GM19372 (cell line): ENCODE results near the gene ZNF556.
"Not testable (repeated sequence)": the region's sequence is repeated elsewhere in the genome, so short reads cannot be mapped to it uniquely, and the experiment has no call there.

Source experiments
- ATAC-seq: cut with Tn5 transposase; IDR thresholded peaks from one replicate; pipeline ENCODE4 v1.9.1; 2021; ENCODE audit warnings: mild to moderate bottlenecking, low read depth, moderate library complexity; ENCODE audit not compliant: unreplicated experiment

ZNF556 gene

DNA sequence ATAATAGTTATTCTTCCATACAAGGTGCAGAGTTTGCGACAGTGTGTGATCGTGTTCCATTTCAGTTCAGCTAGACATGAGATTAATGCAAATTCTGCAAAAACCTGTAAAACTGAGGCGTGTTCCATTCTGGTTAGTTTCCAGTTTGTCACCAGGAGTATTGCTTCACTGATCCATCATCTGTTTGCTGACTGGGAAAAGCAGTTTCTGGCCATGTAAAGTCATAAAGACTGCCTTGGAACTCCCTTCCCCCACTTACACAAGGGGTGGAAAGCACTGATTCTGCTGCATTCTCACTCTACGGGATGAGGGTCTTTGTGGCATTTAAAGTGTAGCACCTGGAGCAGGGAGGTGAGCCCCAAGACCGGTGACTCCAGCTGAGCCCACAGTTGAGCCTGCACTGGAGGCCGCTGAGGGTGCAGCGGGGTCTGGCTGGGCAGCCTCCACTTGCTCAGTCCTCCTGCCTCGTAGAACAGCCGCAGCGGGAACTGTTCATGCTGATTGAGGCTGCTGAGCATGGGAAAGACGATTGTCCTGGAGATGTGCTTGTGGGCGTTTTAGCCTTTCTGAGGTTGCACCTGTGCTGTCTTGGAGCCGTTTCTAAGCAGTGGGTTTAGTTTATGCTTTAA, 35.6 kb downstream of the ZNF556 start:
- ATAC-seq: no peak

DNA sequence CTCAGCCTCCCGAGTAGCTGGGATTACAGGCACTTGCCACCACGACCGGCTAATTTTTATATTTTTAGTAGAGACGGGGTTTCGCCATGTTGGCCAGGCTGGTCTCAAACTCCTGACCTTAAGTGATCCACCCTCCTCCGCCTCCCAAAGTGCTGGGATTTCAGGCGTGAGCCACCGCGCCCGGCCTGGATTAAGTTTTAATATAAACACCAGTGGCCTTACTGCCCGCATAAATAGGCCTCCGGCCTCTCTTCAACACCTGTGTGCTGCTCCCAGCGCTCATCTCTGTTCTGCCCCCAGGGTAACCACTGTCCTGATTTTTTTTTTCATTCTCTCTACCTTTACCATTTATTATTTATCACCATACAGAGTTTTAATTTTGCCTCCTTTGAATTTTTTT, 36.2 kb downstream of the ZNF556 start:
- ATAC-seq: not testable (repeated sequence)

DNA sequence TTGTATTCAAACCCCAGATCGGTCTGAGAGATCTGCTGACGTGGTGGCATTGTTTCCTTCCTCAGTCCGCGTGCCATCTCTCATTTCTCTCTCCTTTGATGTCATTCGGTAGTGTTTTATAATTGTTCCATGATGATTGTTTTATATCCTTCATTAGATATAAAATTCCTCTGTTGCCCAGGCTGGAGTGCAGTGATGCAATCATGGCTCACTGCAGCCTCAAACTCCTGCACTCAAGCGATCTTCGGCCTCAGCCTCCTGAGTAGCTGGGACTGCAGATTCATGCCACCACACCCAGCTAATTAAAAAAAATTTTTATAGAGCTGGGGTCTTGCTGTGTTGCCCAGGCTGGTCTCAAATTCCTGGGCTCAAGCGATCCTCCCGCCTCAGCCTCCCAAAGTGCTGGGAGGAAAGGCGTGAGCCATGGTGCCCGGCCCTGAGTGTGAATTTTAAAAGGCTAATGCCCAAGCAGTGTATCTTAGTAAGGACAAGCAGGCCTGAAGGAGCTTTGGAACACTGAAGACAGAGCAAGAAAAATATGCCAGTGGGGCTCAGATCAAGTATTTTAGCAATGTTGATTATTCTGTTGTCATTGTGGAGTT, 38.9 kb downstream of the ZNF556 start:
- ATAC-seq: no peak

DNA sequence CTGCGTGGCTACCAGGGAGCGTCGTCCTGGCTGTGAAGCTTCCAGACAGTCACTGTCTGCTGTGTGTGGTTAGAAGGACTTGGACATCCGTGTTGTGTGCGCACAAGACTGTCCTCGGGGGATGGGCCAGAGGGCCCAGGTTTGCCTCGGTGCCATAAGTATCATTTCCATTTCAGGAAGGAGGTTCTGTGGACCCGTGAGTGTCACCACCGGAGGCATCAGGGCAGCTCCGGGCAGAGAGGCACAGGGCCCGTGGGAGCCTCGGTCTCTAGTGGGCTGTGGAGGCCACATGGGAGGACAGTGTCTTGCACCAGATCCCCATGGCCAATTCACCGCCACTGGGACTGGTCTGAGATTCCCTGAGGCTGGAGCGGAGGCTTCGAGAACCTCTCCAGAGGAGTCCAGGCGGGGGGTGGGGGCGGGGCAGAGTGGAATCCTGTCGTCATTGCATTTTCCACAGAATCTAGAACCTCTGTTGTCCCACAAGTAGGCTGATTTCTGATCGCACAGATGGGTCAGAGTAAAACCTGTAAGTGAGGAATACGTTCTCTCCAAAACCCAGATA, 39.6 kb downstream of the ZNF556 start:
- no peak for ATAC-seq

GRCh38 chr19:2912306-2912705, 45.2 kb downstream of the ZNF556 start:
- ATAC-seq: no peak

GRCh38 chr19:2917275-2918184, 50.4 kb downstream of the ZNF556 start:
- no peak for ATAC-seq

DNA sequence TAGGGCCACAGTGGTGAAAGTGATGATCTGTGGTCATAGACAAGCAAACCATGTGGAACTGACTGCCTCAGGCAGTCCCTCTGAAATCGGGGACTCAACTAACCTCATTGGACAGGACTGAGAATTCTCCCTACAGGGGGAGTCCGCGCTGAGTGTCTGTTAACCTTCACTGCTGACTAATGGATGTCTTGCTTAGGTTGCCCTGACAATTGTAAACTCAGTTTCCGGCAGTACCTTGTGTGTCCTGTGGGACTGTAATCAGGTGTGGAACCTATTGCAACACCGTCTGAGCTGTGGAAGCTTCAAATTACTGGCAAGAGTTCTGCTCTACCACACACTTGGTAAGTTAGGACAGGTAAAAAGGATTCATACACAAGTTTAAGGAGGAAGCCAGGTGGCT, 55.9 kb downstream of the ZNF556 start:
- ATAC-seq: no peak

- no peak for ATAC-seq
These were observed 56.4 kb downstream of the ZNF556 start for GRCh38 chr19:2923510-2923909.

GRCh38 chr19:2926341-2927031, 59.4 kb downstream of the ZNF556 start:
- no peak for ATAC-seq

DNA sequence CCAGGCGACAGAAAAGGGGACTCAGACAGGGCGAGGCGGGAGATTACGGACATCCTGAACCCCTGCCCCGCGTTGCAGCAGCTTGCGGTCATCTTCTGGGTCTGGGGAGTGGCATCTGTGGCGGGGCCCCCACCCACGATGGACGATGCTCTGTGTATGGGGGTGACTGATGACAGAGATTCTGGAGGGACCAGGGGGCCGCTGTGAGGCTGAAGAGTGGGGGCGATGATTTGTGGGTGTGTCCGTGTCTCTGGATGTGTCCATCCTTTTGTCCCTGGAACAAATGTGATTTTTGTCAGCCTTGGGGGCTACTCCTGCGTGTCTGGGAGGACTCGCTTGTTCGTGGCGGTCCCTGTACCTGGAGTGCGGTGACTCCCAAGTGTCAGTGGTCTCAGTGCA, 59.9 kb downstream of the ZNF556 start:
- ATAC-seq: no peak
